Eye (tissue), 1 donor: ENCODE measurements around the gene SDR42E1.

Experiments
- DNase-seq: peaks from one replicate; pipeline ENCODE4 v3.0.0-alpha.2; 2015

SDR42E1 gene, protein sequence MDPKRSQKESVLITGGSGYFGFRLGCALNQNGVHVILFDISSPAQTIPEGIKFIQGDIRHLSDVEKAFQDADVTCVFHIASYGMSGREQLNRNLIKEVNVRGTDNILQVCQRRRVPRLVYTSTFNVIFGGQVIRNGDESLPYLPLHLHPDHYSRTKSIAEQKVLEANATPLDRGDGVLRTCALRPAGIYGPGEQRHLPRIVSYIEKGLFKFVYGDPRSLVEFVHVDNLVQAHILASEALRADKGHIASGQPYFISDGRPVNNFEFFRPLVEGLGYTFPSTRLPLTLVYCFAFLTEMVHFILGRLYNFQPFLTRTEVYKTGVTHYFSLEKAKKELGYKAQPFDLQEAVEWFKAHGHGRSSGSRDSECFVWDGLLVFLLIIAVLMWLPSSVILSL

DNA sequence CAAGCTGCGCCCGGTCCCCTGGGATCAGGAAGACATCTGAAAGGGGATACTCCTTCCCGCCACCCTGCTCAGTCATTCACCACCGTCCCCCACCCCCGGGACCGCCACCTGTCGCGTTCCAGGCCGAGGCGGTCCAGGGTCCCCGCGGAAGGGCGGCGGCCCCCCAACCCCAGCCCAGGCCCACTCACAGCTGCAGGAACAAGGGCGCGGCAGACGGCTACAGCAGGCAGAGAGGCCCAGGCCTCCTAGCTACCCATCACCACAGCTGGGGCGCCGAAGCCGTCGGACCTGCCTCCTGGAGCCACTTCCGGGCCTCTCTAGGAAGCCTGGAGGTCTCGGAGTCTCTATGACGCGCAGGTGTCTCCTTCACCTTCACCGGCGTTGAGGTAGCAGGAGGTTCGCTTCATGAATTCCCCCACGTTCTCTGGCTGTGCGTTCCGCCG lies at the start of gene SDR42E1:
TSS of gene SDR42E1 (minus strand) at position 272 of the 443 bp plus-strand sequence. CDS start 10,612 bp downstream, outside the sequence.
- DNase-seq: no peak

DNA sequence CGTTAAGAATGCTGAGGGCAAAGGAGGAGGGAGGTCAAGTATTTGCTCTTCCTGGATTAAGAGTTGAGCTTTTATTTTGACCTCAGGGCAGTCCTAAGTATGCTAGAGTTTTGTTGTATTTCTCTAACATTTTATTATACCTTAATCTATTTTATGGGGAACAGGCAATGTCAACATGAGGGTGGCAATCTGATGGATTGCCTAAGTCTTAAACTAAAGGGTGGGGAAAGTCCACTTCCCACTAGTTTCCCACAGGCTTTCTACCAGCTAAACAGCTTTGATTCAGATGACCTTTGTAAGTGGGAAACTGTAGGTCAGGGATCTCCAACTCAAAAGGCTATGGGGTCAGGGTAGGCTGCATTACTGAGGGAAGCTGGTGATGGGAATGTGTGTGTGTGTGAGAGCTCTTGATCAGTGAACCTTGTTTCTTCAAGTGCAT lies 48.7 kb upstream of the SDR42E1 start:
- DNase-seq: no peak

DNA sequence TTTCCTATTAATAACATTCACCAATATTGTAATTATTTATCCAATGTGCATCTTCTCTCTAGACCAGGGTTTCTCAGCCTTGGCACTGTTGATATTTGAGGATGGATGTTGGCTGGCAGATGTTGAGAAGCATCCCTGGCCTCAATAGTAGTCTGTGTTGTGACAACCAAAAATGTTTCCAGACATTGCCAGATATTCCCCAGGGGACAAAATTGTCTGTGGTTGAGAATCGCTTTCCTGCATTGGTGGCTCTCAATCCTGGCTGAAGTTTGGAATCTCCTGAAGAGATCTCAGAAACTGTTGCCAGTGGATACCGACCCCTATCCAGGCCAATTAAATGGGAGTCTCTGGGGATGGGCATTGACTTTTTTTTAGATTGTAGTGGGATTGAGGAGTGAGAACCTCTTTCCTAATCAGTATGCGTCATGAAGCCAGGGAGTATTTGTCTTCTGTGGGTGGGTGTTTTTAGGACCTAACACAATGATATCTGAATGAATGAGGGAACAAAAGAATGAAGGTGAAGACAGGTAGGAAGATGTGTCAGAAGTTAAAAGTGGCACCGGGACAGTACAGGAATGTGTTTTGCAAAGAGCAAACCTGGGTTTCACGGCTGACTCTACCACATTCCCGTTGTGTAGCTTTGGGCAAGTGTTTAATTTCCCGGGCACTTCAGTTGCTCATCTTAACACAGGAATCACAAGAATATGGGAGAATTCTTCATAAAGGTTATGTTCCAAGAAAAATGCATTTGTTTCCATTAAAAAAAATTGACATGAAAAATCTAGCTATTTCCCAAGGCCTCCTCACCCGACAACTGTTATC lies 48.1 kb upstream of the SDR42E1 start:
- no peak for DNase-seq

DNA sequence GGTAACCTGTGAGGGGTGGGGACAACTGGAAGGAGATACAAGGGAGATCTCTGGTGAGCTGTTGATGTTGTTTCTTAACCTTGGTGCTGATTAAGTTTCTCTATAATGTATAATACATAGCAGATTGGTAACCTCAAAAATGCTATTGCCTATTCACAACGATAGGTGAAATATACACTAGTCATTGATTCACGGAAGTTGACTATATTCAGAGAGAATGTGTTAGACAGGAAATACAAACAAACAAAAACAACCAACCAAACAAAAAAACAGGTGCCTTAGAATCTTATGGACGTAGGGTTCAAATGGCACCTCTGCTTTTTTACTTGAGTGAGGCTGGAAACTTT lies 45.3 kb upstream of the SDR42E1 start:
- no peak for DNase-seq

DNA sequence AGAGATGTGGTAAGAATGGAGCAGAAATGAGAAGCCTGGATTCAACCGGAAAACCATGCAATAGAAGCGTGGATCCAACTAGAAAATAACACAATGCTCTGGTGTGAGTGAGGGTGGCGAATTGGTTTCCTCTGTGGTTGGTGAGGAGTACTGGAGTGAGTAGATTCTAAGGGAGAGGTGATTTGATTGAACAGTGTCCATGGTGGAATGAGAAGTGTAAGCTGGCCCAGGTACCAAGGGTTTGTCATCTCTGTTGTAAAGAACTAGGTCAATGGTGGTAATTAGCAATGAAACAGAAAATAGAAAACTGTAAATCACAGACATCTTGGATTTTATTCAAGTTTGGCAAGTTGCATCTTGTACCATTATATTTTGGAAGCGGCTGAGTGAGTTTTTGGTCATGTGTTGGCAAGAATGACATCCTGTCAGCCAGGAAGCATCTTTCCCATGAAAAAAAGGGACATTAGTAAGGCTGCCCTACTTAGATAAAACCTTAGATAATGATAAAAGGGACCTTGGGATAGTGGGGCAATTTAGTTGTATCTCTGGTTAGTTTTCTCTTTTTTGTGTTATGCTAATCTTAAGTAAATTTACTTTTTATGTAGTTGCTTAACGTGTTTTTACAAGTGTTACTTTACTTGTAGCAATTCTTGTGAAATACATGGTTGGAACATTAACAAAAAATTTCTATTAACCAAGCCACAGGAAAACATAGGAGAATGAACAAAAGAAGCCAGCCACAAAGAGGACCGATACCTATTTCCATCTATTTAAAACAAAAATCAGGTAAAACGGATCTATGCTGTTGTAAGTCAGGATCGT lies 44.7 kb upstream of the SDR42E1 start:
- no peak for DNase-seq

DNA sequence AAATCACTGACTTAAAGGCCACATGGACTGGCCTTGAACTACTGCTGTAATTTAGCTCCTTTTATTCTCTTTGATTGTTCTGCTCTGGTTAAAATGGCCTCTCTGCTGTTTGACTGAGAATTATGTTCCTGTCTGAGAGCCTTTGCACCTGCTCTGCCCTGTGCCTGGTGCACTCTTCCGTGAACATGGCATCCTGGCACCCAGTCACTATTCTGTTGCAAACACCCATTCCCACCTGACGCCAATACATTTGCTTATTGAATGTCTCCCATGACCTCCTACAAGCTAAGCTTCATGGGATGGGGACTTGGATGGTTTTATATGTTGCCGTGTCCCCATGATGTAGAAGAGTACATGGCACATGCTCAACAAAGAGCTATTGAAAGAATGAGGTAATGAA lies 43.8 kb upstream of the SDR42E1 start:
- no peak for DNase-seq

DNA sequence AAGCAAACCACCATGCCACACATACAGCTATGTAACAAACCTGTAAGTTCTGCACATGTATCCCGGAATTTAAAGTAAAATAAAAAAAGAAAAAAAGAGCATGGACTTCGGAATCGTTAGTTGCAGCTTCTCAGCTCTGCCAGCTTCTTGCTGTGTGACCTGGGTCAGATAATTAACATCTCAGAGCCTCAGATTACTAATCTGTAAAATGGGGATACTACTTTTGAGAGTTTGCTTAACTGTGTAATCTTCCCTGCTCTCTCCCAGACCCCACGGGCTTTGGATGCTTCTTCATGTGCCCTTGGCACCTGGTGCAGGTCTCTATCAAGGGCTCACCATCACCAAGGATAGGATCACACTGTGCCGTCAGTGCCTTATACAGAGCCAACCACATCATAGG lies 40.4 kb upstream of the SDR42E1 start:
- no peak for DNase-seq

DNA sequence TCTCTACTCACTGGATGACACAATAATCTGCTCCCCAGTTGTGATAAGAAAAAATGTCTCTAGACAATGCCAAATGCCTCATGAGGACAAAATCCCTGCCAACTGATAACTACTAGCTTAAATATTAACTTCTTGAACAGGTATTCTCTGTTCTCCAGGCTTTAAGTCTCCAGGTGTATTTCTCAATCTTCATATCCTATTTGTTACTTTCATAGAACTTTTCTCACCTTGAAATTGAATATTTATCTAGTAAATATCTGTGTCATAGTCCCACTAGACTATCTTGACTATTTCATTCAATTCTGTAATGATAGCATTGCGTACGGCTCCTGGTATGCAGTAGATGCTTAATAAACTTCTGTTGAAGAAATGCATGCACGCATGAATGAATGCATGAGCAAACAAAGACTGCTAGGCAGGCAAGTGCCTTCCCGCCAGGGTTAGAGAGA lies 39.7 kb upstream of the SDR42E1 start:
- no peak for DNase-seq

DNA sequence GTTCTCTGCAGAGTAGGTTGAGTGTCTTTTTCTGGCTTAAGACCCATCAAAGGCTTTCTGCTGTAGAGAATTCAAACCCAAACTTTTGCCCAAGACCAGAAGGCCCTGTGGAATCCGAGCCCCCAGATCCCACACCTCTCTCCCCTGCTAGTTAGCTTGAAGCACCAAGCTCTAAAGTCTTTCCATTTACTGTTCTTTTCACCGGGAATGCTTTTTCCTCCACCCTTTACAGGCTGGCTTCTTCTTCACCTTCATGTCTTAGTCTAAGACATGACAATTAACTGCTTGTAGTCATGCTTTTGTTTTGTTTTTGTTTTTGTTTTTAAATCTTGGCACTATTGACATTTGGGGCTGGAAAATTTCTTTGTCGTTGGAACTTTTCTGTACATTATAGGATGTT lies 39.2 kb upstream of the SDR42E1 start:
- no peak for DNase-seq

DNA sequence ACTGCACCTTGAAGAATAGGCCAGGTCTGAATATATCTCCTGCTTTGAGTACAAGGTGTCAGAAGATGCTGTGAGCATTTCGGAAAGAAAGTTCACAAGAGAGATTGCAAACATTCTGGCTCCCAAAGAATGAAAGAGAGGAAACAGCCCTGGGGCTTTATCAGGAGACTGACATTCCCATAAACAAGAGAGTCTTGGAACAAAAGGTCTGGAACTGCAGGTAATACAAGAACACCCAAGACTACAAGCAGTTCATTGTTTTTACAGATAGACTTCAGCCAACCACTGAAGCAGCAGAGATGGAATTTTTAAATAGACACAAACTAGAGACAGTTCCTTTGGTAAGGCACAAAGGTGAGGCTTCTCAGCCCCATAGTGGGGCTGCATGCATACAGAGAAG lies 38.2 kb upstream of the SDR42E1 start:
- no peak for DNase-seq

DNA sequence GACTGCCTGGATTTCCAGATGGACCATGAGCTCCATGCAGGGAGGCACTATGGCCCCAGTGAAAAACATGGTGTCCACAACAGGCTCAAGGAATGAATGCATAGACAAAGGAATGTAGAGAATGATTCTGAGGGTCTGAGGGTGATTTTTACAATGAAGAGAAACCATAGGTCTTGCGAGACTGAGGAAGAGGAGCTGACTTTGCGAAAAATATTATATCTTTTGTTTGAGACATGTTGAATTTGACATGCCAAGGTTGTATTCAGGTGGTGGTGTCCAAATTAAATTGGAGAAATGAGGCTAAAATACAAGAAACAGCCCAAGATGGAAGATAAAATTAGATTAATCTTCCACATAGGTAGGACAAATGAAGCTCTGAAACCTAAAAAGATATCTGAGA lies 36.5 kb upstream of the SDR42E1 start:
- DNase-seq: no peak

DNA sequence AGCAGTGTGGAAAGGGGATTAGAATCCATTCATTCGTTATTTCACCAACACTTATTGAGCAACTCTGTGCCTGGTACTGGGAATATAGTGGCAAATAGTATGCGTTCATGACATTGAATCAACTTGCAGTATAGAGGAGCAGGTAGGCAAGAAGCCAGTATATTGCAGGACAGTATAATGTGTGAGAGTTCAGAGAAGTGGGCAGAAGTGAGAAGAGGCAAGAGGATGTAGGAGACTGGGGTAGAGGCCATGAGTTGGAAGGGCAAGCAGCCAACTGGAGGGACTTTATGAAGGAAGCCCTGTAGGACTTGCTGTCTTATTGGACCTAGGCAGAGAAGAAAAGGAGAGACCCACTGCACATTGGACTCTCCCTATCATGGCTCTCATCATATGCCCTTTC lies 36.1 kb upstream of the SDR42E1 start:
- DNase-seq: no peak

DNA sequence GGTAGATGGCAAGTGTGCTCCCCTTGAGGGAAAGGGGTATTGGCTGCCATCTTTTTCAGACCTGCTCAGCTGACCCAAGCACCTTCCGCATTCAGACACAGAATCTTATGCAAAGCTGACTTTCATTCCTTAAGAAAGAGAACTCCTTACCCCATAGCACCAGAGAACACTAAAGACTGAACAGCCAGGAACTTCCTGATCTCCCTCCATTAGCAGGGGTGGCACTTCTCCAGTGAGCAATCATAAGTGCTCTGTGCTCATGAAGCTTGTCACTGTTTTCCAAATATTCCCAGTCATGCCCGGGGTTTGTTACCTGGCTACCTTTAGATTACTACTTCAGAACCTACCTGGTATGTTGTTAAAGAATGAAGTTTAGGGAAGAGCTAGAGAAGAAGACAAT lies 35.7 kb upstream of the SDR42E1 start:
- DNase-seq: no peak

DNA sequence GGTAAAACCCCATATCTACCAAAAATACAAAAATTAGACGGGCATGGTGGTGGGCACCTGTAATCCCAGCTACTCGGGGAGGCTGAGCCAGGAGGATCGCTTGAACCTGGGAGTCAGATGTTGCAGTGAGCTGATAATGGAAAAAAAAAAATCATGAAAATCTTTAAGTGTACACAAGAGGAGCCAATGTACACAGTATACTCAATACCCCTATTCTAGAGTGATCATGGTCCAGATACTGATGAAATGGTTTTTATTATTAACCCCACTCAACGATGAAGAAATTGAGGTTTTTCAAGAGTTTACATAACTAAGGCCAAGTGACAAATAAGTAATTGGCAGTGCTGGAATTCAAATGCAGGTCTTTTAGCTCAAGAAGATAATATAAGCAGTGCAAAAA lies 35.3 kb upstream of the SDR42E1 start:
- no peak for DNase-seq

DNA sequence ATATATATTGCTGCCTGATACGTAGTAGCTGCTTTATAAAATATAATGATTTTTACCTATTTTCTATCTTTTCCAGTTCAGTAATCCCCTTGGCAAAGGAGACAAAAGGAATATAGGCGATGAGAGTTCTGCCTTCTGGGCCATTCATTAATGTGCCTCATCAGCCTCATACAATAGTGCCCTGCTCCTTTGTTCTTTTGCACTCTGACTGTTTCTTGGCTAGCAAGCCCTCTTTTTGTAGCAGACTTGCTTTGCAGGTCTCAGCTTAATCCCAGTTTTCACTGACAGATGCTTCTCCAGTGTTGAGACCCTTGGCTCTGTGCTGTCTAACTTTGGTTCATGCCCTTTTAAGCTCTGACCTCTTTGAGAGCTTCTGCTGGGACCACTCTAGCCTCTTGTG lies 34.2 kb upstream of the SDR42E1 start:
- peak; percentile 83 for DNase-seq

DNA sequence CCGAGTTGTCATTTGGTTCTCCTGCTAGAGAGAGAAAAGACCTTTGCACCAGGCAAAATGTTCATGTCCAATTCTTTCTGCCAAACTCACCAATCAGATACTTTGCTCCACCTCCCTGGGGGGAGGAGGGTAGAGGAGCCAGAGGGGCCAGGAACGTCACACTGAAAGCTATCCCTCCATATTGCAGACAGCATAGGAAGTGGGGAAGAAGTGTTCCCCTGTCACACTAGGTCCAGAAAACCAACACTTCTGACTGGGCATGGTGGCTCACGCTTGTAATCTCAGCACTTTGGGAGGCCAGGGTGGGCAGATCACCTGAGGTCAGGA lies 33.3 kb upstream of the SDR42E1 start:
- peak; percentile 70 for DNase-seq

DNA sequence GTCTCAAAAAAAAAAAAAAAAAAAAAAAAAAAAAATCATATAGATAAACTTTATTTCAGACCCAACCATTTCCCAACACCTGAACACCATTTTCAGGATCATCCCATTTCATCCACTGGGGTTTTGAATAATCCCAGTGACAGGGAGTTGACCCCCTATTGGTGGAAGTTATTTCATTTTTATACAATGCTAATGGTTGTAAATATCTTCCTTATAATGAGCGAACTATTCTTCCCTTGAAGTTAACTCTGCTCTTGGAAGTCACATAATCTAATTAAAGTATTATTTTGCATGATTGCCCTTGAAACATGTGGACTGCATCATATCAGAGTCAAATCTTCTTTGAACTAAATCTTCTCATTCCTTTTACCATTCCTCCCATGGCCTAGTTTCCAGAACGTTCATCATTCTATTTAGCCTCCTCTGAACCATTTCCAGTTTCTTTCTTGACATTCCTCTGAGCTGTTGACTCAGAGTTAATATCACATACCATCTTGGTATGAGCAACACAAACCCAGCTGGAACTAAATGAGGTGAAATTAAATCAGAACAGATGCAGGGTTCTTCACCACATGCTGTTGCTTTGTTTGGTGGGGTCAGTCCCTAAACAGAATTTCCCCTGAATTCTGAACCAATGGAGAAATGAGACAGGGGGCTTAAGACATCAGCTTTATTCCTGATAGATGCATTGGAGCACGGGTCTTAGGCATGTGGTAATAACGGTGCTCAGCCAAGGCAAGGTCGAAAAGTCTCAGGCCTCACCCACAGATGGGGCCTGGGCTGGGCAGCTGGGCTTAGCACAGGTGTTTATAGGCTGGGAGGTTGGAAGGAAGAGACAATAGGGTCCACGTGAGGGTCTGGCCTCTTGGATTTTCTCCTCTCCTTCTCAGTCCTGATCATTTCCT lies 32.7 kb upstream of the SDR42E1 start:
- DNase-seq: peak; percentile 93

DNA sequence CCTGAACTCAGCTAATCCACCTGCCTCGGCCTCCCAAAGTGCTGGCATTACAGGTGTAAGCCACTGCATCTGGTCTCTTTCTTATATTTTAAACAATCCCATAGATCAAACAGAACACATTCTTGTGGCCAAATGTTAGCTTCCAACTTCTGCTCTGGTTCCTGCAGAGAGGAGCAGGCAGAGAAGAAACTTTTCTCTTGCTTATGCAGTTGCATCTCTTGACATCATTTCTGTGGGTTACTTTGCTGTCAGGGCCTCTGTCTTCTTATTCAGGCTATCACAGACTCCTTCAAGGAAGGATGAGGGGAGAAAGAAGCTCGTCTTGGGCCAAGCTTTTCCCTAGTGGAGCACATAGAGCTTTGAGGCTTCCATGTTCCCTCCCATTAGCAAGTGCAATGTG lies 31.6 kb upstream of the SDR42E1 start:
- no peak for DNase-seq

DNA sequence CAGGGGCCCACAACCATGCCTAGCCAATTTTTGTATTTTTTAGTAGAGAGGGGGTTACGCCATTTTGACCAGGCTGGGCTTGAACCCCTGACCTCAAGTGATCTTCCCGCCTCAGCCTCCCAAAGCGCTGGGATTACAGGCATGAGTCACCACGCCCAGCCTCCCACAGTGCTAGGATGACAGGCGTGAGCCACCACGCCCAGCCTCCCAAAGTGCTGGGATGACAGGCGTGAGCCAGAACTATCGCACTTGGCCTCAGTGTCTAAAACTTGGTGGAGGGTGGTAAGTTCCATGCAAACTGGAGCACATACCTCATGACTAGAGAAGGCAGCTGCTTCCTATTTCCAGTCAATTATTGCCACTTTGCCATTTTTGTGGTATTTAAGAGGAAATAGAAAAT lies 30.9 kb upstream of the SDR42E1 start:
- DNase-seq: no peak

DNA sequence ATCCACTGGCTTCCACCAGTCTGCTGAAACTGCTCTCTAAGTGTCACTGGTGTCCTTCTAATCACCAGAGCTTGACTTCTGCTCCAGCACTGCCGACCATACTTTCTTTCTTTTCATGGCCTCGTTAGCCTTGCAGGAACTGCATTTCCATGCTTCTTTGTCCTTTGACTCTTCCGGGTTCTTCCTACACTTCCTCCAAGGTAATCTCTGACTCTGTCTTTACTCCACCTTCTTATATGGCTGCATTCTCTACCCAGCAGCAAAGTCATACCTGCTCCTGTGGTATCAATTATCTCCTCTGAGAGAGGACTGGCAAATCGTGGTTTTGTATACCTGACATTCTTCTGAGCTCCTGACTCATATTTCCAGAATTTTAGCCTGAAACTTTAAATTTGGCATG lies 30.3 kb upstream of the SDR42E1 start:
- no peak for DNase-seq

DNA sequence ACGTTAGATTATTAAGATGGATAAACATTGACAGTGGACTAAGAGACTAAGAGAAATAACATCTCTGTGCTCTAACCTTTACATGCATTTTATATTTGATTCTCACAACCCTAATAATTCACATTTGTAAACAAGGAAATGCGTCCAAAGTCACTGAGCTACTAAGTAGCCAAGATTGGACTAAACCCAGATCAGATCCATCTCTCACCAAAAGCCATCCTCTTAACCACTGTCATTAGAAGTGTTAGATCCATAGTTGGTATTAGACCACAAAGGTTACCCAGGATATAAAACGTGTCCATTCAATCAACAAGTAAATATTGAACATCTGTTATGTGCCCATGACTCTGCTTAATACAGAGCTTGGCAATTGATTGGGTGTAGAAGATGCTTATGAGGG lies 29.0 kb upstream of the SDR42E1 start:
- no peak for DNase-seq

DNA sequence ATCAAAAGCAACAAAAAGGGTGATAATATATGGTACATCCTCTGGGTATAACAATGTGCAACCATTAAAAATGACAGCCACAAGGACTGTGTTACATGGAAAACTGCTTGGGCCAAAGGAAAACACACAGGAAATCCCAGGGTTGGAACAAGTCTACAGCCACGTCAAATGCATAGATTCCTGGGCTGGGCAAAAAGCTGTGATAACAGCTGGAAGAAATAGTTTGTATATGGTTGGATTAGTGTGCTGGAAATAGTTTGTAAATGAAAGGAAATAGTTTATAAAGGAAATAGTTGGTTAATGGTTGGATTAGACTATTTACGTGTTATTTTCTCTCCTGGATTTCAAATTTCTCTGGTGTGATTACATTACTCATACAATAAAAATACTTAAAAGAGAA lies 26.4 kb upstream of the SDR42E1 start:
- DNase-seq: peak; percentile 33
